ENCODE data around the gene IGSF21.

Gene IGSF21

DNA sequence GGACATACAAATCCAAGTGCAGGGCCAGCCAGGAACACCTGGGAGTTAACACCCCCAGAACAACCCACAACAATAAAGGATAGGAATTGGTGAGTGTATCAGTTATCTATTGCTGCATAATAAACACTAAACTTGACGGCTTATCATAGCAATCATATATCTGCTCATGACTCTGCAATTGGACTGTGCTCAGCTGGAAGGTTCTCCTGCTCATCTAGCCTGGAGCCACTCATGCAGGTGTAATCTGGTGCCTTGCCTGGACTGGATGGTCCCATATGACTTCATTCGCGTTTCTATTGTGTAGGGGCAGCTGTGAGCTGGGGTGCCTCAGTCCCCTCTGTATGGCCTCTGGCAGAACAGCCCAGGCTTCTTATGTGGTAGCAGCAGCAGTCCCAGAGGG, 296.9 kb downstream of the IGSF21 start:
- in situ Hi-C loops (cut with HindIII; ENCODE audit: low sequenced_read_pairs), result no loop called here
- no peak for DNase-seq (ENCODE audit: low read depth, low spot score)
- no peak for TF ChIP-seq CTCF (IDR thresholded peaks at IDR 0.05; ENCODE audit: low read depth, low read length)
- H3K4me3 ChIP-seq (ENCODE audit: low read depth, low read length), result no peak overlapping the region

- in situ Hi-C loops (cut with HindIII; ENCODE audit: low sequenced_read_pairs), result no loop called here
- no peak for DNase-seq (ENCODE audit: low read depth, low spot score)
- H3K4me3 ChIP-seq (ENCODE audit: low read depth, low read length), result no peak overlapping the region
- no peak for TF ChIP-seq CTCF (IDR thresholded peaks at IDR 0.05; ENCODE audit: low read depth, low read length)
These were observed 299.8 kb downstream of the IGSF21 start for GRCh38 chr1:18407166-18408045.

GRCh38 chr1:18408656-18409370, 301.2 kb downstream of the IGSF21 start:
- in situ Hi-C loops (cut with HindIII; ENCODE audit: low sequenced_read_pairs), result no loop called here
- DNase-seq (ENCODE audit: low read depth, low spot score), result no peak
- TF ChIP-seq CTCF (IDR thresholded peaks at IDR 0.05; ENCODE audit: low read depth, low read length), result no peak
- no peak overlapping the region for H3K4me3 ChIP-seq (ENCODE audit: low read depth, low read length)

DNA sequence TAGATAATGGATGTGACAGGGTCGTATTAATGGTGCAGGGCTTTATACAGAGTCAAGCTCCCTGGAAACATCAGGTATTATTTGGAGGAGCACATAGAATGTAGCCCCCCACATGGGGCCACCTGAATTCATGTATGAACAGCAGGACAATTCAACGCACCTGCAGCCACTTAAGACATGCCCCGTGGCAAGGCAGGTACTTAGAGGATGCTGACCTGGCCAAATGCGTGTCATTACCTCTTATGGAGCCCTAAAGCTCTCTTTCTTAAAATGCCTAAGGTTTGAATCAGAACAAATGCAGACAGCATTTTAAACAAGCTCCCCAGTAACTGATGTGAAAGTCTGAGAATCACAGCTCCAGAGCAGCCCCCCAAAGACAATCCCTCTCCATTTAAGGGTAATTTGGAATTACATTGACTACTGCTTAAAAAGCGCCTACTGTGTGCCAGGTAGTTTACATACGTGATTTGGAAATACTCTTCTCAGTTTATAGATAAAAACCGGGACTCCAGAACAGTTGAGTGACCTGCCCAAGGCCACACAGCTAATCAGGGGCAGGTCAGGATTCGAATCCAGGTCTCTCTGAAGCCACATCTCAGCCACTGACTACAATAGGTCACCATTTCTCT, 302.1 kb downstream of the IGSF21 start:
- H3K4me3 ChIP-seq (ENCODE audit: low read depth, low read length), result no peak overlapping the region
- in situ Hi-C loops (cut with HindIII; ENCODE audit: low sequenced_read_pairs), result no loop called here
- TF ChIP-seq CTCF (IDR thresholded peaks at IDR 0.05; ENCODE audit: low read depth, low read length), result no peak
- DNase-seq (ENCODE audit: low read depth, low spot score), result no peak

DNA sequence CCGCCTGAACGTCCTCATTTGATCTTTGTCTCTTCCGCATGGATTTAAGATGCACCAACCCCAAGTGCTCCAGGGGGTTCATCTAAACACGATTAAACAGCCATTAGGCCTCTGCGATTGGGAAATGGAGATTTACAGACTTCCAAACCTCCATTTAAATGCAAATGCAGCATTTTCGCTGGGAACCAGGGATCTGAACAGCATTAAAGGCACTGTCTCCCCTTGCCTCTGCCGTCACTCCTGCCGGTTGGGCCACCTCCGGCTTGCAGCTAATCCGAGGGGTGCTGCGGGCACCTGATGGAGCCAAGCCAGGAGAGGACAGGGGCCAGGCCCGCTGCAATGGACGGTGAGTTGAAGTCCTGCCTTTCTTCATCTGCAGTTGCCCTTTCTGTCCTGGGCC, 302.8 kb downstream of the IGSF21 start:
- in situ Hi-C loops (cut with HindIII; ENCODE audit: low sequenced_read_pairs), result no loop called here
- no peak for DNase-seq (ENCODE audit: low read depth, low spot score)
- TF ChIP-seq CTCF (IDR thresholded peaks at IDR 0.05; ENCODE audit: low read depth, low read length), result no peak
- H3K4me3 ChIP-seq (ENCODE audit: low read depth, low read length), result no peak overlapping the region

- H3K4me3 ChIP-seq (ENCODE audit: low read depth, low read length), result no peak overlapping the region
- DNase-seq (ENCODE audit: low read depth, low spot score), result no peak
- no peak for TF ChIP-seq CTCF (IDR thresholded peaks at IDR 0.05; ENCODE audit: low read depth, low read length)
- in situ Hi-C loops (cut with HindIII; ENCODE audit: low sequenced_read_pairs), result no loop called here
These were observed 303.7 kb downstream of the IGSF21 start for GRCh38 chr1:18411321-18411720.

Data from astrocyte of the spinal cord (primary cell).